Neural crest cell (in vitro differentiated cells): ENCODE results near the gene PRKCA. TPM values are rescaled to one million over a fixed set of nuclear protein-coding genes. Genes with fewer than 3 reads are reported as not detected.

Source experiments
- DNase-seq: peaks from one replicate; pipeline ENCODE4 v3.0.0; 2021; ENCODE audit warnings: low read depth, mixed read lengths, low spot score
- H3K27ac Mint-ChIP-seq: one replicate; pipeline ENCODE4 v1.8.0; 2021; ENCODE audit warnings: mild to moderate bottlenecking, mixed read lengths; ENCODE audit not compliant: unreplicated experiment
- H3K27me3 Mint-ChIP-seq: 2 replicates; pipeline ENCODE4 v1.8.0; 2021; ENCODE audit warnings: low read depth, mild to moderate bottlenecking, mixed read lengths
- H3K36me3 Mint-ChIP-seq: 2 replicates; pipeline ENCODE4 v1.8.0; 2021; ENCODE audit warnings: low read depth, mild to moderate bottlenecking, mixed read lengths
- H3K4me1 Mint-ChIP-seq: 2 replicates; pipeline ENCODE4 v1.8.0; 2021; ENCODE audit warnings: mixed read lengths
- H3K4me3 Mint-ChIP-seq: one replicate; pipeline ENCODE4 v1.8.0; 2021; ENCODE audit warnings: mild to moderate bottlenecking, mixed read lengths
- H3K9me3 Mint-ChIP-seq: 2 replicates; pipeline ENCODE4 v1.8.0; 2021; ENCODE audit warnings: mixed read lengths
- CTCF ChIP-seq: fragments of 200-600 bp; sonication (generic); conservative IDR thresholded peaks from 2 replicates; pipeline ENCODE4 v1.5.0; 2021; ENCODE audit warnings: antibody characterized with exemption, mild to moderate bottlenecking
- total RNA-seq: library from RNA; stranded (reverse); gene quantifications from 2 replicates; pipeline ENCODE4 v1.2.1, GENCODE V29; 2021

PRKCA gene
- total RNA-seq, 1 donor from 2014 or later: 22.7 TPM

GRCh38 chr17:66690166-66690565, 387.8 kb downstream of the PRKCA start:
- Mint-ChIP-seq H3K9me3 (no peaks in the 10 kb centered on the region), H3K4me3 (no peak overlapping the region)

DNA sequence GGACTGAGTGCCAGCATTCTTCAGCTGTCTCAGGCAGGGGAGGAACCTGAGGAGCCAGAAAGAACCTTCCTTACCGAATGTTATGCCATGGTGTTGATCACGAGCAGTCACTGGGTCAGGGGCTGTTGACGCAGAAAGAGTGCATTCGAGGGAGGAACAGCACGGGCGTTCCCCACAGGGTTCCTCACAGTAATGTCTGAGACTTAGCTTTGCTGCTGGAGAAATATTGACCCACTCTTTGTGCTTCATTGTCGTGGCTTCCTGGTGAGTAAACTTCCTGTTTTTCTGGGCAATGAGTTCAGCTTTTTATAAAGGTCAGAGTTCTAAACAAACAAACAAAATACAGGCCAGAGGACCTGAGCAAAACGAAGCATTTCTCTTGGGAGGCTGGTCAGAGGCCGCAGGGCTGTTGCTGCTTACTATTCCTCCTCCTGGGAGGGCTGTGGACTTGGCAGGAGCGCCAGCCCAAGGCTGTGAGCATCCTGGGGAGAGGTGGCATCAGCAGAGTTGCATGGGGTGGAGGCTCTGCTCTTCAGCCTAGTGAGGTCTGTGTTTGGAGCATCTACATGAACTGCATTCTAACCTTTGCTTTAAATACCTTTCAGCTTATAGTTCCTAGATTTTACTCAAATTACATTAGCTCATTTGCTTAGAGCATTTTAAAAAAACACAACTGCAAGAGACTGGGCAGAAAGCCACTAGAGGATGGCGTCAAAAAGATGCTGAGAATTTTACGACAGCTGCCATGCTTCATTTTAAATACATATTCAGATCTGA, 389.4 kb downstream of the PRKCA start:
- peaks cover 14% of the 10 kb centered on the region for H3K36me3 Mint-ChIP-seq
- H3K4me1 Mint-ChIP-seq: peaks cover 51% of the 10 kb centered on the region
- peaks cover under 1% of the 10 kb centered on the region for H3K9me3 Mint-ChIP-seq
- DNase-seq: no peak
- peak overlapping the region; percentile 67 for H3K4me3 Mint-ChIP-seq
- no peak for TF ChIP-seq CTCF
- peak overlapping the region; percentile 84 for H3K27ac Mint-ChIP-seq
- H3K27me3 Mint-ChIP-seq: no peaks in the 10 kb centered on the region

More at GRCh38 chr17:66690166-66690565, 387.8 kb downstream of the PRKCA start:
- Mint-ChIP-seq H3K36me3 (peaks cover 7% of the 10 kb centered on the region), H3K27me3 (no peaks in the 10 kb centered on the region), H3K4me1 (peaks cover 57% of the 10 kb centered on the region), H3K27ac (peak overlapping the region; percentile 69)
- no peak for TF ChIP-seq CTCF
- DNase-seq: no peak

GRCh38 chr17:66692421-66692690, 389.9 kb downstream of the PRKCA start:
- H3K4me1 Mint-ChIP-seq: peaks cover 48% of the 10 kb centered on the region
- no peak for TF ChIP-seq CTCF
- H3K27me3 Mint-ChIP-seq: no peaks in the 10 kb centered on the region
- H3K27ac Mint-ChIP-seq: no peak overlapping the region
- no peak overlapping the region for H3K4me3 Mint-ChIP-seq
- peaks cover 19% of the 10 kb centered on the region for H3K36me3 Mint-ChIP-seq
- H3K9me3 Mint-ChIP-seq: peaks cover 6% of the 10 kb centered on the region
- no peak for DNase-seq

DNA sequence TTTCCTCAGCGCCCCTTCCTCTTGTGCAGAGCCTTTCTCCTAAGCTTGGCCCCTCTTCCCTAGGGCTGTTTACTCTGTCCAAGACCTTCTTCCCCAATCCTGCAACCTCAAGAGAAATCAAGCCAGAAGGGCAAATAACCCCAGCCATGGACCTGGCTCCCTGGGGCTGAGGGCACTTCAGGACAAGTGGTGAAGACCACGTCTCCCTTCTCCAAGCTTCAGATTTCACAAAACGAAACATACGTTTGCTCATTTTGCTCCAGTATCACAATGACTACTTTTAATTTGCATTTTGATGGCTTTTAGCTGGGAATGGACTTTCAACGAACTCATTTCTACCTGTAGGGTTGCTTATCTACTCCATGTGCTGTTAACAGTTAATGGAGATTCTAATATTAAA, 392.7 kb downstream of the PRKCA start:
- Mint-ChIP-seq H3K9me3 (peaks cover 12% of the 10 kb centered on the region), H3K27ac (no peak overlapping the region), H3K27me3 (no peaks in the 10 kb centered on the region), H3K4me1 (peaks cover 29% of the 10 kb centered on the region), H3K36me3 (peaks cover 36% of the 10 kb centered on the region), H3K4me3 (no peak overlapping the region)
- no peak for DNase-seq
- no peak for TF ChIP-seq CTCF

- peaks cover 18% of the 10 kb centered on the region for H3K4me1 Mint-ChIP-seq
- DNase-seq: no peak
- no peak overlapping the region for H3K27ac Mint-ChIP-seq
- no peak overlapping the region for H3K4me3 Mint-ChIP-seq
- peaks cover 40% of the 10 kb centered on the region for H3K36me3 Mint-ChIP-seq
- no peaks in the 10 kb centered on the region for H3K27me3 Mint-ChIP-seq
- no peak for TF ChIP-seq CTCF
- H3K9me3 Mint-ChIP-seq: peaks cover 17% of the 10 kb centered on the region
Measured at GRCh38 chr17:66698270-66698669, 395.9 kb downstream of the PRKCA start.
